Endometrial microvascular endothelial cells (primary cell): ENCODE data around the gene REEP1. TPM values are rescaled to one million over a fixed set of nuclear protein-coding genes. Genes with fewer than 3 reads are reported as not detected.

ENCODE experiments used
- in situ Hi-C: cut with HindIII; loops from 2 replicates; pipeline ENCODE4 v1.10.0; 2017; ENCODE audit warnings: low sequenced_read_pairs, low pct_unique_long_range_greater_than_20kb; ENCODE audit errors: inconsistent ontology term
- total RNA-seq: library from RNA; depleted of rRNA; stranded (reverse); fragments of >200 nt; gene quantifications from one replicate; pipeline ENCODE4 v1.2.3, GENCODE V29; 2015; ENCODE audit errors: inconsistent ontology term

Gene REEP1, protein sequence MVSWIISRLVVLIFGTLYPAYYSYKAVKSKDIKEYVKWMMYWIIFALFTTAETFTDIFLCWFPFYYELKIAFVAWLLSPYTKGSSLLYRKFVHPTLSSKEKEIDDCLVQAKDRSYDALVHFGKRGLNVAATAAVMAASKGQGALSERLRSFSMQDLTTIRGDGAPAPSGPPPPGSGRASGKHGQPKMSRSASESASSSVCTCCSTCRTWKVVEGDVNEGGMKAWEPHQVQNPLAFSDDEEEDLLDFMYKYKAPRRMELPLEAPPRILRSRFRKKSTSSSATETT
- total RNA-seq, result 0.28 TPM

DNA sequence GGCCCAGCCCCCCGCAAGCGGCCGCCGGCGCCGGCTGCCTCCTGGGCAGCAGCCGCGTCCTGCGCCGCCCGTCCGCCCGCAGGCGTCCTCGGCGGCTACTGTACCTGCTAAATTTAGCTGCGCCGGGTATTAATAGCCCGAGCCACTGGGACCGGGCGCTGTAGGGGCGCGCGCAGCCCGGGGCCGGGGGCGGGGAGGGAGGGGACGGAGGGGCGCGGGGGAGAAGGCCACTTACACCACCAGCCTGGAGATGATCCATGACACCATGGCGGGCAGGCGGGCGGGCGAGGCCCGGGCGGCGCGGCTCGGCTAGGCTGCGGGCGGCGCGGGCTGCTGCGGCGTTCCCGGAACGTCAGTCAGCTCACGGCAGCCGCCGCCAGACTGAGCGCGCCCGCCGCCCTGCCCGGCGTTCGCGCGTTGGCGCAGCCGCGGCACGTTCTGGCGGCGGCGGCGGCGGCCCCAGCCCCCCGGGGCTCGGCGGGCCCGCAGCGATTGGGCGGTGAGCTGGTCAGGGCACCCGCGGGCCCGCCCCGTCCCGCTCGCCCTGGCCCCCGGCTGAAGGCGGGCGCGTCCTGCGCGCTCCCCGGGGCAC is at the start of gene REEP1:
Gene REEP1 (minus strand): TSS at position 383 of the 592 bp plus-strand sequence. CDS start 116 bp downstream, at position 267.
- in situ Hi-C loops, result no loop called here

DNA sequence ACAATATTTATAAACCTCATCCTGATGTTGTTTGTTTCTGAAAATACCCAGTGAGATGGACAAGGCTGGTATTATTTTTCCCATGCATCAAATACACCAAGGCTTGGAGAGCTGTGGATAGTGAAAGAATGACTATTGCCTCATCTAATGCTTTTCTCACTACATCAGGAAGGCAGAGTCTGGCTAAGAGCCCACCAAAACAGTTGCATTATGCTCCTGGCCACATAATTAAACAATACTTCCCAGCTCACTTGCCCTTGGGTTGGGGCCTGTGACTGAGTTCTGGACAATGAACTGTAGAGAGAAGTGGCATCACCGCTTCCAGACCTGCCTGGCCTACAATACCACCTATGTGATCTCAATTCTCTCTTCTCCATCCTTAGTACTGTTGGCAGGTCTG is 46.4 kb upstream of the REEP1 start:
- in situ Hi-C loops, result no loop called here

DNA sequence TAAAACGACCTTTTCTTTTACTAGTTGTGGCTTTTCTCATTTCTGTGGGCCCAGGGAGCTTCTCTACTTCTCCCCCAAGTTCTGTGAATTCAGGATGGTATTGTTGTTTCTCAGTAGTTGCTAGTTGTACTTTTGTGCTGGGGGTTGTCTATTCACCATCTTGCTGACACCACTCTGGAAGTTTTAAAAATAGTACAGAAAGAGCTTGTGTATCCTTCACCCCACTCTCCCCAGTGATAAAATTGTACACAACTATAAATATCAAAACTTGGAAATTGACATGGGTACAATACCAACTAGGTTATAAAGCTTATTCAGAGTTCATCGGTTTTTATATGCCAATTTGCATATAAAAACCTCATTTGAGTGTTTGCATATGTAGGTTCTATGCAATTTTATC is 45.3 kb upstream of the REEP1 start:
- in situ Hi-C loops, result no loop called here

DNA sequence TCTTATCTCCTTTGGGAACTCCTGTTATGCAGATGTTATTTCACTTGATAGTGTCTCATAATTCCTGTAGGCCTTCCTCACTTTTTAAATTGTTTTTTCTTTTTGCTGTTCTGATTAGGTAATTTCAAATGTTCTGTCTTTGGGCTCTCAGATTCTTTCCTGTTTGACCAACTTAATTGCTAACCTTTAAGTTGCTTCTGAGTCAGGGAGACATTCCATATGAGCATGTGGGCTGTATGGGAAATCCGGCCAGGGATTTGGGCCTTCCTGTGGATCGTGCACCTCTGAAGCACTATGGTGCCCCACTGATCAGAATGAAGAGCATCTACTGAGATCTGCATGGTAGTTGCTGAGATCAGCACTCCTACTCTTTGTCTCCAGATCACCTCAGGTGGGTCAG is 44.7 kb upstream of the REEP1 start:
- in situ Hi-C loops, result no loop called here

DNA sequence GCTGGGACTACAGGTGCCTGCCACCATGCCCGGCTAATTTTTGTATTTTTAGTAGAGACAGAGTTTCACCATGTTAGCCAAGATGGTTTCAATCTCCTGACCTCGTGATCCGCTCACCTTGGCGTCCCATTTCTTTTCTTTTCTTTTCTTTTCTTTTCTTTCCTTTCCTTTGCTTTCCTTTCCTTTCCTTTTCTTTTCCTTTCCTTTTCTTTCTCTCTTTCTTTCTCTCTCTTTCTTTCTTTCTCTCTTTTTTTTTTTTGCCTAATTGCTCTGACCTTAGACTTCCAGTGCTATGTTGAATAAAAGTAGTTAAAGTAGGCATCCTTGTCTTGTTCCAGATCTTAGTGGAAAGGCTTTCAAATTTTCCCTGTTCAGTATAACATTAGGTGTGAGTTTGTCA is 41.0 kb upstream of the REEP1 start:
- in situ Hi-C loops, result no loop called here

DNA sequence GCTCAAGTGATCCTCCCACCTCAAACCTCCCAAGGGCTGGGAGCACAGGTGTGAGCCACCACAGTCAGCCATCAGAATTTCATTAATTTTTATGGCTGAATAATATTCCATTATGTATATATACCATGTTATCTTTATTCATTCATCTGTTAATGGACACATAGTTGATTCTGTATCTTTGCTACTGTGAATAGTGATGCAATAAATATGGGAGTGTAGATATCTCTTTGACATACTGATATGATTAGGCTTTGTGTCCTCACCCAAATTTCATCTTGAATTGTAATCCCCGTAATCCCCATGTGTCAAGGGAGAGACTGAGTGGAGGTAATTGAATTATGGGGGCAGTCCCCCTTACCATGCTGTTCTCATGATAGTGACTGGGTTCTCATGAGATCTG is 38.2 kb upstream of the REEP1 start:
- in situ Hi-C loops, result no loop called here

DNA sequence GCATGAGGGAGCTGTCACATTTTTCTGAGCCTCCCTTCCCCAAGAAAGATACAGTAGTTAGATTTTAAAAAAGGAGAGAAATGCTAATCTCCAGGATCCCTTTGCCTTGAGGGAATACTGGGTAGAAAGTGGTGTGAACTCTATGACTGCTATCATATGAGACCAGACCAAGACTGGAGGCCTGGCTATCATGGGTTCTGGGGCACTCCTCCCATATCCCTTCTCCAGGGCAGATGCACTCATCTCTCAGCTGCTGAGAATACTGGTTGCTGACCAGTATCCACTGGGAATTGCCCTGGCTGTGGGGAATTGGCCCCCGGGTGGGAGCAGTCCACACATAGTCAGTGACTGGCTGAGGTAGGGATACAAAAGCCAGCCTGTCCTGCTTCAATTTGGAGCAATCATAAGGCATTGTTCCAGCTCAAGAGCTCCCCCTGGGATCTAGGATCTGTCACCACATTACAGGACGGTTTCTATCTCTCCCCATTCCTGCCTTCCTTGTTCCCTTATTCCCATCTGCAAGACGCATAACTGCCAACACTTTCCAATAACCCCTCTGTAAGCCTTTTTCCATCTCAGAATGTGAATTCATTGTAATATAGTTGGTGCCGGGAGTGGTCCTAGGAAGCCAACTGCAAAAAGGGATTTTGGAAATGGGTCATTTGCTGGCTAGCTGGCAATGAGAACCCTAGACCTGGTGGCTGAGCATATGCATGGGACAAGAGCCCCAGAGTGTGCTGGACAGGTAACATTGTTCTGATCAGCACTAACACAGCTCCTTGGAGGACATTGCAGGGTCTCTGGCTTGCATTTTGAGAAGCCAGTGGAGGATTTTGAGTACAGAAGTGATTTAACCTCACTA is 35.4 kb upstream of the REEP1 start:
- in situ Hi-C loops, result no loop called here

DNA sequence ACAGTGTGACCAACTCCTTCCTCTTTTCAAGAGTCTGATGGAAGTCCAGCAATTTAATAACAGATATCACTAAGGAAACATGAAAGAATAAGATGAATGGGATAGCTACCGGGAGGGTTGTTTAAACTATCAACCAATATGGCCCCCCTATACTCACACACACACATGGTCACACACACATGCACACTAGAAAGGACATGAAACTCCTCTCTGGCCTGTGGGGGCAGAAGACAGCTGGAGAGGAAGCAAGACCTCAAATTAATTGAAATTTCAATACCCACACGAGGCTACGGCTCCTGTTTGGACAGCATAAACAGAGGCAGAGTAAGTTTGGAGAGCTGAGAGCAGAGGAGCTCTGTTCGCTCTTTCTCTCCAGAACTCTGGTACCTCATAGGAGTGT is 34.7 kb upstream of the REEP1 start:
- in situ Hi-C loops, result no loop called here

DNA sequence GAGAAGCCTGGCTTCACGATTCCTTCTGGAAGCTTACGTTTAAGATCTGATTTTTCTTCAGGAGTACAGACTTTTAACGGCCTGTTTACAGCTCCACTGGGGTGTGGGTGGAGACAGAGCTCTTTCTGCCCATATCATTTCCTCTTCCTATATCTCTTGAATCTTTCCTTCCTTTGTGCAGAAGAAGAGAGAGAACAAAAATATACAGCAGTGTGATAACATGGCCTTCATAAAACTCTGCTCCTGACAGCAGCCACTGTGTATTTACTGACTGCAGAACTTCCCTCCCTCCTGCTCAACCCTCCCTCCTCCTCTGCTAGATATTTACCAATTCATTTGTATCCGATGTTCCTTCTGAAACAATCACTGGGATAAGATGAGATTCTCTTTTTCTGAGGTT is 34.1 kb upstream of the REEP1 start:
- in situ Hi-C loops, result no loop called here

DNA sequence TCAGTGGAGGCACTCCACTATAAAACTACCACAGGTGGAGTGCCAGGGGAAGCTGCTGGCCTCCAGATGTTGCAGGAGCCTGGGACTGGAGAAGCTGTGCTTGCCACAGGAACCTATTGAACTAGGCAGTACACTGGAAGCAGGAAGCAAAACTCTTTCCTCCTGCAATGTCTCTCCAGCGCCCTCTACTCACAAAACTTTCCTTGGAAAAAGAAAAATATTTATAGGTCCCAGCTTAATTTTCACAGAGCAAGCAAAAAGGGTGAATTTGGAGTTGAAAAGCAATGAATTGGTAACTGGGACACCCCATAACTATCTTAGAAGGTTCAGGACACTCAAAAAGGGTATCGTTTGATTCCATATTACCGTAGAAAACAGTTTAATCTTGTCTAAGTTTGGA is 33.2 kb upstream of the REEP1 start:
- in situ Hi-C loops, result no loop called here

DNA sequence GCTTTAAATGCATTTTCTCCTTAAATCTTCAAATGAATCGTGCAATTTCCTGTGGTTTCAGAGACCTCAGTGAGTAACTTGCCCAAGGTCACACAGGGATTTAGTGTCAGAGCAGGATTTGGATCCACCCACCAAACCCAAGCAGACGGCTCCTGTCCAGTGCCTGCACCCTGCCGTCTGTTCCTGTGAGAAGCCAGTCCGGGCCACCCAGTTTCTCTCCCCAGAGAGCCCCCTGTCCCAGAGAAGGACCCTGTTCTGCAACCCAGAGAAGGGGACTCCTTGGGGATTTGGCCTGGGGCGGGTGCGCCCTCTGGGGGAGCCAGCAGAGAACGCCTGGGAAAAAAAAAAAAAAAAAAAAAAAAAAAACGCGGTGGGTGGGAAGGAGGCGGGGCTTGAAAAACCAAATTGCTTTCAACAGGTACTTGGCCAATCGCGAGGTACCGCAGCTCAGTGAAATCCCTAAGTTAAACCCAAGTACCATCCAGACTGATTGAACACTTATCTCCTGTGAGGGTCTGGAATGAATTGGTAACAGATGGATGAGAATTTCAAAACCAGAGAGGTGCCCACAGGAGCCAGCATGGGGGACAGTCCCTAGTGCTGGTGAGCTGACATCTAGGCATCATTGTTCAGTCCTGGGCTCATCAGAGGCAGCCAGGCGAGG is 30.9 kb upstream of the REEP1 start:
- in situ Hi-C loops, result no loop called here

DNA sequence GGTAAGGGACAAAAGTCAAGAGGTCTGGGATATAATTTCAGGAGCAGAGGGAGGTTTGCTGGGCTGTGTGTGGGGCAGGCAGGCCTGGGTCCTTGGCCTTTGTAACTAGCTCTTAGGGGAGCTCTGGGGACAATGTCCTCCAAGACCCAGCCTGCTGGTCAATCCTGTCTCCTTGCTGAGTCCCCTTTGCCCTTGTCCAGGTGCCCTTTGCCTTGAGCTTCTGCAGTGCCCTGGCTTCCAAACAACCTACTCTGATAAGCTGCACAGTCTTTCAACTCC is 30.0 kb upstream of the REEP1 start:
- in situ Hi-C loops, result no loop called here

DNA sequence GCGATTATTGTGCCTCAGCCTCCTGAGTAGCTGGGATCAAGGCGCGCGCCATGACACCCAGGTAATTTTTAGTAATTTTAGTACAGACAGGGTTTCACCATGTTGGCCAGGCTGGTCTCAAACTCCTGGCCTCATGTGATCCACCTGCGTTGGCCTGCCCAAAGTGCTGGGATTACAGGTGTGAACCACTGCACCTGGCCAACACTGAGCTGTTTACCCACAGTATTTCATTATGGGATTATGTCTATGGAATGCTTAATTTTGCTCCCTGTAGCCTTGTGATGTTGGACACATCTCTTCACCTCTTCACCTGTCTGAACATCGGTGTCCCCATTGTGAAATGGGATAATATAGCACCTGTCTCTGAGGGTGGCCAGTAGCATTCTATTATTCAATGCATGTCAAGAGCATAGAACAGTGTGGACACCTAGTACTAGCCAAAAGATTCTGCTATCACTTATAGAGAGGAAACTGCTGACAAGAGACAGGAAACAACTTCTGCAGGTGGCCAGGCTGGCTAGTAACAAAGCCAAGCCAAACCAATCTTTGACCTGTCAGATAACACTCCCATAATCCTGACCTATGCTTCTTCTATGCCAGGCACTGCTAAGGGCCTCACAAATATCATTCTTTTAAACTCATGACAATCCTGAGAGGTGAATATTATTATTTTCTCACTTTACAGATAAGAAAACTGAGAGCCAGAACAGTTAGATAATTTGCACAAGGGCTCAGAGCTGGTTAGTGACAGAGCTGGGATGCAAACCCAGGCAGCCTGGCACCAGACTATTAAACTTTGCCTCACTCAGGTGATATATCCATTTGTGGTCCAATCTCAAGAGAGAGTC is 29.4 kb upstream of the REEP1 start:
- in situ Hi-C loops, result no loop called here

DNA sequence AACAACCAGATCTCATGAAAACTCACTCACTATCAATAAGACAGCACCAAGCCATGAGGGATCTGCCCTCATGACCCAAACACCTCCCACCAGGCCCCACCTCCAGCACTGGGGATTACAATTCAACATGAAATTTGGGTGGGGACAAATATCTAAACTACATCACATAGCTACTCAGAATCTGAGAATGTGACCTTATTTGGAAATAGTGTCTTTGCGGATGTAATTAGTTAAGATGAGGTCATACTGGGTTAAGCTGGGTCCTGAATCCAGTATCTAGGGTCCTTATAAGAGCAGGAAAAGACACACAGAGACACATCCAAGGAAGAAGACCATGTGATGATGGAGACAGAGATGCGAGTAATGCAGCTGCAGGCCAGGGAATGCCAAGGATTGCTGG is 27.5 kb upstream of the REEP1 start:
- in situ Hi-C loops, result no loop called here

DNA sequence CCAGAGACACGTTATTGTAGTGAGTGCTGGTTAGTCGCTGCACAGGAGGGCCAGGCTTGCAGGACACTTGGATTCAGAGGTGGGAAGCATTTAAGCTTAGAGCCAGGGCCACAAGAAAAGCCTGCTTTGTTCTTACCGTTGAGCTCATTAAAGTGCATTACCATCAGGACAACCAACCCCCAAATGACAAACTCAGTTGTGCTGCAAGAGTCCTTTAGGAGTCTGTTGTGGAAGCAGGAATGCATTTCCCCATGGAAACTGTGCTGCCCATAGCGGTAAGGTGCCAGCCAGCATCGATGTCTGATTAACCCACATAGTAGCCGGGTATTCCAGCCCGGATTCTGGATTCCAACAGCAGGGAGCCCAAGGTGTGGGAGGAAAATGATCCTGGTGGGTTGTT is 23.4 kb upstream of the REEP1 start:
- in situ Hi-C loops, result no loop called here

DNA sequence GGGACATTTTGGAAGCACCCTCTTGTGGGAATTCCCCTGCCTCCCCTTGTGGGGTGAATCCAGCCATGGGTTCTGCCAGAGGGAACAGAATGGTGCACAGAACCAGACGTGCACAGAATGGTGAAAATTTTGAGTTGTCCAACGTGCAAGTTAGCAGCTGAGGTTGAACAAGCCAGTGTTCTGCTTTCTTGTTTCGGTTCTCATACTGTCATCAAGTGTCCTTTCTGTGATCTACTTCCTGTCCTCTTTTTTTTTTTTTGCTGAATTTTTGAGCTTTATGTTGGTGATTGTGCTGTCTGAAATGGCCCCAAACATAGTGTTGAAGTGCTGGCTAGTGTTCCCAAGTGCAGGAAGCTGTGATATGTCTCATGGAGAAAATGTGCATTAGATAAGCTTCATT is 21.5 kb upstream of the REEP1 start:
- in situ Hi-C loops, result no loop called here

DNA sequence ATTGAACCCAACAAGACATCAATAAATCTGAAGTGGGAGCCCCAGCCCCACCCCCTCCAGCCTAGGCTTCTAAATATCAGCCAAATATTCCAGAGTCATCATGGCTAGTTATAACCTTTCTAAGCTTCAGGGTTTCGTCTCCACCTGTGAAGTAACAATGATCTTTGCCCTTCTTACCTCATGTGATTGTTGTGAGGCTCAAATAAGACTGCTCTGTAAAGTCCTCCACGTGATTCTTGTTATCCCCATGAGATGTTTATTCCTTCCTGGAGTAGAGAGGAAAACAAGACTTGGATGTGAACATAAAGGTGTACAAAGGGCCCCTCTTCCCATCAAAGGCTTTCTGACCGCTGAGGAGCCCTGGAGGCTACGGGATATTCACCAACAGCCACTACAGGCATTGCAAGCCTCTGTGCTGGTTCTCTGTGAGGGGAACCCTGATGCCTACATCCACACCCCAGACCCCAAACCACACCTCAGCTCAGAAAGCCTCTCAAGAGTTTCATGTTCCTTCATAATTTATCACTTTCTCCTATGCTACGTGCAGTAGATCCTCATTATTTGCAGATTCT is 20.1 kb upstream of the REEP1 start:
- in situ Hi-C loops, result no loop called here

DNA sequence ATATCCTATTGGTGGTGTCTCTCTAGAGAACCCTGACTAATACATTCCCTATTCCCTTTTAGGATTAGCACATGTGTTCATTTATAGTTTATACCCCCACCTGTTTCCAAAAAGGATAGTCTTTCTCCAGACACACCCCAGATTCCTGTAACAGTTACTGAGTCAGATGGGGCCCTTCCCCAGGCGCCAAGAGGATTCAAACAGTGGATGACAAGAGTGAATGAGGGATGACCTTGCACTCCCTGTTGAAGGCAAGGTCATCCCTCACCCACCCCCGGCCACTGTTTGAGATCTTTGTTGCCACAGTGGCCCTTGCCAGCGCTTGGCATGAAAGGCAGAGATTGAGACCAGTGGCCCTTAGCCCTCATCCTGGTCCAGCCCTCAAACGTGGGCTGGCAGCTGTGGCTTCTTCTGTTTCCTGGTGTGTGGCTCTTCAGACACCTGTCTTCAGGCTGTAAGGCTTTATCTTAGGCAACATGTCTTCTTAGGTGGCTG is 15.3 kb upstream of the REEP1 start:
- in situ Hi-C loops, result no loop called here
